K562 (cell line): ENCODE measurements around the gene MADCAM1. TPM values are rescaled to one million over a fixed set of nuclear protein-coding genes. Genes with fewer than 3 reads are reported as not detected.
A peak's percentile ranks its signal among the peaks of the same experiment; 100 is the strongest.

Source experiments
- C11orf30 ChIP-seq: fragments of 450-650 bp; IDR thresholded peaks from 2 replicates; pipeline ENCODE4 v1.6.1; 2016; ENCODE audit warnings: low read depth, mild to moderate bottlenecking
- CBX2 ChIP-seq: fragments of 200-600 bp; sonication (generic); IDR thresholded peaks from one replicate; pipeline ENCODE4 v1.6.1; 2012; ENCODE audit warnings: mild to moderate bottlenecking, low read length, inconsistent platforms; ENCODE audit not compliant: insufficient read depth, poor library complexity, severe bottlenecking
- CEBPB ChIP-seq: fragments of 450-650 bp; IDR thresholded peaks from 2 replicates; pipeline ENCODE4 v1.6.1; 2016; ENCODE audit warnings: missing genetic modification characterization, missing compliant biosample characterization
- E2F6 ChIP-seq, 2 experiments: IDR thresholded peaks; 2 replicates each; pipeline ENCODE4 v1.6.1; 2011; ENCODE audit warnings: borderline replicate concordance in 1 of 2, control low read depth in 1 of 2, low read depth in 1 of 2, low read length in 1 of 2, mild to moderate bottlenecking in 1 of 2, mixed read lengths in 1 of 2, moderate library complexity in 1 of 2; ENCODE audit not compliant: insufficient read depth in 1 of 2, insufficient read length in 1 of 2, poor library complexity in 1 of 2, severe bottlenecking in 1 of 2; ENCODE audit errors: extremely low read depth in 1 of 2
- ETV6 ChIP-seq, 3 experiments: fragments of 150-350 bp in 1 of 3; sonication (generic) in 1 of 3; formaldehyde crosslinking in 1 of 3; IDR thresholded peaks; 2 replicates each; pipeline versions ENCODE4 v1.6.1 to v1.8.0; 2014 to 2022; ENCODE audit warnings: borderline replicate concordance in 2 of 3, low read depth in 2 of 3, antibody characterized with exemption in 1 of 3, low read length in 1 of 3, mild to moderate bottlenecking in 1 of 3, missing genetic modification reagents in 1 of 3
- EWSR1 ChIP-seq: fragments of 450-650 bp; IDR thresholded peaks from 2 replicates; pipeline ENCODE4 v1.6.1; 2018; ENCODE audit warnings: borderline replicate concordance, mild to moderate bottlenecking, low read depth, moderate library complexity; ENCODE audit not compliant: partially characterized antibody
- GTF2F1 ChIP-seq: IDR thresholded peaks from 2 replicates; pipeline ENCODE4 v1.6.1; 2011; ENCODE audit warnings: low read depth, low read length, improper control_type of control experiment
- HEY1 ChIP-seq: fragments of 250-450 bp; sonication (Bioruptor Pico); IDR thresholded peaks from 2 replicates; pipeline ENCODE4 v1.5.0; 2020; ENCODE audit warnings: mild to moderate bottlenecking, moderate library complexity, borderline replicate concordance
- MAZ ChIP-seq, 2 experiments: fragments of 450-650 bp in 1 of 2; sonication (generic) in 1 of 2; formaldehyde crosslinking; IDR thresholded peaks in 1 of 2; conservative IDR thresholded peaks in 1 of 2; 2 replicates each; pipeline versions ENCODE4 v1.4.0 to v1.5.0; 2020; ENCODE audit warnings: mild to moderate bottlenecking in 1 of 2, missing genetic modification reagents in 1 of 2
- MLLT1 ChIP-seq, 2 experiments: fragments of 450-650 bp; IDR thresholded peaks; 2 replicates each; pipeline ENCODE4 v1.6.1; 2016
- PCBP1 ChIP-seq: fragments of 200-400 bp; formaldehyde crosslinking; IDR thresholded peaks from 2 replicates; pipeline ENCODE4 v1.6.1; 2018; ENCODE audit warnings: mild to moderate bottlenecking, low read depth, low read length; ENCODE audit not compliant: poor library complexity, severe bottlenecking
- POLR3A ChIP-seq: IDR thresholded peaks from 2 replicates; pipeline ENCODE4 v1.6.1; 2011; ENCODE audit warnings: borderline replicate concordance, mild to moderate bottlenecking, moderate library complexity; ENCODE audit not compliant: insufficient read length, insufficient read depth; ENCODE audit errors: extremely low read depth
- RFX1 ChIP-seq: fragments of 450-650 bp; IDR thresholded peaks from 2 replicates; pipeline ENCODE4 v1.6.1; 2016; ENCODE audit warnings: mild to moderate bottlenecking, moderate library complexity
- SMAD3 ChIP-seq: fragments of 450-650 bp; formaldehyde crosslinking; conservative IDR thresholded peaks from 2 replicates; pipeline ENCODE4 v1.4.0; 2020; ENCODE audit warnings: mild to moderate bottlenecking
- SP2 ChIP-seq: IDR thresholded peaks from 2 replicates; pipeline ENCODE4 v1.6.1; 2011; ENCODE audit warnings: mild to moderate bottlenecking, low read depth, low read length, moderate library complexity; ENCODE audit not compliant: poor library complexity, severe bottlenecking; ENCODE audit errors: extremely low read depth
- STAT5B ChIP-seq: fragments of 250-450 bp; sonication (Bioruptor Pico); IDR thresholded peaks from 2 replicates; pipeline ENCODE4 v1.8.0; 2021; ENCODE audit warnings: mild to moderate bottlenecking, inconsistent platforms
- SUPT5H ChIP-seq: fragments of 450-650 bp; IDR thresholded peaks from 2 replicates; pipeline ENCODE4 v1.6.1; 2016
- TFAP4 ChIP-seq: sonication (generic); formaldehyde crosslinking; IDR thresholded peaks from 2 replicates; pipeline ENCODE4 v1.8.0; 2022; ENCODE audit warnings: missing genetic modification reagents, mild to moderate bottlenecking, moderate library complexity, borderline replicate concordance
- XRCC4 ChIP-seq: IDR thresholded peaks from one replicate; pipeline ENCODE4 v1.6.1; 2011; ENCODE audit not compliant: insufficient read depth, insufficient read length; ENCODE audit errors: extremely low read depth
- ZNF274 ChIP-seq: IDR thresholded peaks from 2 replicates; pipeline ENCODE4 v1.6.1; 2011; ENCODE audit warnings: low read depth, mild to moderate bottlenecking, low read length, moderate library complexity, borderline replicate concordance
- ZNF384 ChIP-seq: IDR thresholded peaks from 2 replicates; pipeline ENCODE4 v1.6.1; 2012; ENCODE audit warnings: low read depth, low read length, improper control_type of control experiment
- ZNF584 ChIP-seq: fragments of 200-800 bp; sonication (Bioruptor generic); IDR thresholded peaks from 2 replicates; pipeline ENCODE4 v1.6.1; 2016; ENCODE audit warnings: low read depth, mild to moderate bottlenecking, missing genetic modification characterization, missing compliant biosample characterization
- ZNF766 ChIP-seq: fragments of 200-800 bp; sonication (Bioruptor generic); conservative IDR thresholded peaks from 2 replicates; pipeline ENCODE4 v1.6.1; 2016; ENCODE audit warnings: missing genetic modification characterization, missing compliant biosample characterization
- polyA plus RNA-seq, 8 experiments: library from polyadenylated mRNA; depleted of rRNA in 4 of 8; stranded (reverse) in 5 of 8; unstranded in 3 of 8; fragments of >200 nt; fragmentation: Nextera tagmentation in 2 of 8; fragmentation: Illumina TruSeq in 1 of 8; extraction: Ambion mirVana in 2 of 8; extraction: Trizol in 1 of 8; gene quantifications; 2 replicates each; pipeline versions ENCODE4 v1.2.1 to v1.2.3, GENCODE V29; 2011 to 2014; ENCODE audit warnings: inconsistent platforms in 1 of 8, missing spikeins in 1 of 8
- total RNA-seq, 7 experiments: library from RNA; depleted of rRNA in 6 of 7; stranded (reverse); fragments of >200 nt in 6 of 7; fragmentation: Illumina TruSeq in 2 of 7; extraction: Trizol in 2 of 7; gene quantifications; 2 replicates each; pipeline versions ENCODE4 v1.2.1 to v1.2.3, GENCODE V29; 2011 to 2021; ENCODE audit warnings: low replicate concordance in 1 of 7

The MADCAM1 gene
- total and polyA plus RNA-seq, 9 of the 15 experiments (the other 6 are each of a cell fraction or from before 2014, with no cell fraction given) = 0.09 to 0.36 (median 0.09) TPM; not detected in 6

GRCh38 chr19:491146-491741 lies 5.0 kb upstream of the MADCAM1 start (continued):
- peak in 1 of 2 experiments; percentile 89; a peak in 2 of 4 replicates for TF ChIP-seq MLLT1 (IDR thresholded peaks at IDR 0.05)
- no peak for TF ChIP-seq ZNF274
- no peak for TF ChIP-seq STAT5B
- no peak for TF ChIP-seq SMAD3 (CRISPR knock-in tag)
- no peak for TF ChIP-seq ZNF384
- TF ChIP-seq ZNF766 = no peak
- TF ChIP-seq XRCC4 = no peak
- TF ChIP-seq RFX1 = no peak
- TF ChIP-seq CBX2 = no peak
- TF ChIP-seq HEY1 (CRISPR knock-in tag) = no peak
- TF ChIP-seq C11orf30 = no peak
- no peak for TF ChIP-seq SP2
- TF ChIP-seq SUPT5H = peak; percentile 57
- TF ChIP-seq ZNF584 (CRISPR knock-in tag) = no peak
- no peak for TF ChIP-seq CEBPB (tag)
- peak; percentile 85 for TF ChIP-seq TFAP4 (CRISPR knock-in tag)
- TF ChIP-seq EWSR1 = no peak
- no peak for TF ChIP-seq PCBP1
- TF ChIP-seq POLR3A = no peak
- peak in 1 of 2 experiments; percentile 36 for TF ChIP-seq E2F6 (IDR thresholded peaks at IDR 0.05; ENCODE audit: borderline replicate concordance in 1 of 2, extremely low read depth in 1 of 2, insufficient read depth in 1 of 2, insufficient read length in 1 of 2, low read depth in 1 of 2, low read length in 1 of 2, poor library complexity in 1 of 2, severe bottlenecking in 1 of 2)
- no peak for TF ChIP-seq GTF2F1
- TF ChIP-seq ETV6 (IDR thresholded peaks at IDR 0.05; ENCODE audit: borderline replicate concordance in 1 of 2, low read depth in 2 of 2, low read length in 1 of 2) = no peak
- no peak for TF ChIP-seq ETV6 (CRISPR knock-in tag; IDR thresholded peaks at IDR 0.05; ENCODE audit: borderline replicate concordance)
- peak in 1 of 2 experiments; percentile 64; a peak in 2 of 4 replicates for TF ChIP-seq MAZ (CRISPR knock-in tag; conservative IDR thresholded peaks at IDR 0.05 in 1 of 2, IDR thresholded peaks at IDR 0.05 in 1 of 2)
